ENCODE measurements around the gene DISC1.

The DISC1 gene

GRCh38 chr1:232011961-232012360 is 385.4 kb downstream of the DISC1 start:
- no peak for TF ChIP-seq CTCF (conservative IDR thresholded peaks at IDR 0.05; ENCODE audit: low read depth, low read length)

GRCh38 chr1:232012773-232013386 is 386.3 kb downstream of the DISC1 start:
- H3K4me3 ChIP-seq (ENCODE audit: low read length) = no peak overlapping the region
- DNase-seq (ENCODE audit: low read depth) = no peak
- TF ChIP-seq CTCF (conservative IDR thresholded peaks at IDR 0.05; ENCODE audit: low read depth, low read length) = no peak

More at GRCh38 chr1:232011961-232012360, 385.4 kb downstream of the DISC1 start:
- no peak overlapping the region for H3K4me3 ChIP-seq (ENCODE audit: low read length)
- DNase-seq (ENCODE audit: low read depth) = no peak

- no peak for TF ChIP-seq CTCF (conservative IDR thresholded peaks at IDR 0.05; ENCODE audit: low read depth, low read length)
- DNase-seq (ENCODE audit: low read depth) = no peak
These were observed 388.4 kb downstream of the DISC1 start for GRCh38 chr1:232014941-232015340.

GRCh38 chr1:232016616-232017015 is 390.0 kb downstream of the DISC1 start:
- no peak for TF ChIP-seq CTCF (conservative IDR thresholded peaks at IDR 0.05; ENCODE audit: low read depth, low read length)
- no peak for DNase-seq (ENCODE audit: low read depth)
- no peak overlapping the region for H3K4me3 ChIP-seq (ENCODE audit: low read length)

More at GRCh38 chr1:232014941-232015340, 388.4 kb downstream of the DISC1 start:
- no peak overlapping the region for H3K4me3 ChIP-seq (ENCODE audit: low read length)

GRCh38 chr1:232017057-232017456 is 390.5 kb downstream of the DISC1 start:
- DNase-seq (ENCODE audit: low read depth) = no peak
- no peak overlapping the region for H3K4me3 ChIP-seq (ENCODE audit: low read length)
- no peak for TF ChIP-seq CTCF (conservative IDR thresholded peaks at IDR 0.05; ENCODE audit: low read depth, low read length)

GRCh38 chr1:232017759-232018158 is 391.2 kb downstream of the DISC1 start:
- no peak for DNase-seq (ENCODE audit: low read depth)

More at GRCh38 chr1:232017759-232018158, 391.2 kb downstream of the DISC1 start:
- no peak for TF ChIP-seq CTCF (conservative IDR thresholded peaks at IDR 0.05; ENCODE audit: low read depth, low read length)
- H3K4me3 ChIP-seq (ENCODE audit: low read length) = no peak overlapping the region

Measured in retinal pigment epithelial cell (primary cell).